ENCODE measurements around the gene RPL13A.
"Not testable (repeated sequence)": the region's sequence is repeated elsewhere in the genome, so short reads cannot be mapped to it uniquely, and the experiment has no call there.

DNA sequence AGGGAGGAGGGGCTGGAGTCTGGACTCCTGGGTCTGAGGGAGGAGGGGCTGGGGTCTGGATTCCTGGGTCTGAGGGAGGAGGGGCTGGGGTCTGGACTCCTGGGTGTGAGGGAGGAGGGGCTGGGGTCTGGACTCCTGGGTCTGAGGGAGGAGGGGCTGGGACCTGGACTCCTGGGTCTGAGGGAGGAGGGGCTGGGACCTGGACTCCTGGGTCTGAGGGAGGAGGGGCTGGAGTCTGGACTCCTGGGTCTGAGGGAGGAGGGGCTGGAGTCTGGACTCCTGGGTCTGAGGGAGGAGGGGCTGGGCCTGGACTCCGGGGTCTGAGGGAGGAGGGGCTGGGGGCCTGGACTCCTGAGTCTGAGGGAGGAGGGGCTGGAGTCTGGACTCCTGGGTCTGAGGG is 26.3 kb upstream of the RPL13A start:
- not testable (repeated sequence) for TF ChIP-seq POLR2A, POLR2AphosphoS5 (IDR thresholded peaks at IDR 0.05)
- TF ChIP-seq, protein P1, sequence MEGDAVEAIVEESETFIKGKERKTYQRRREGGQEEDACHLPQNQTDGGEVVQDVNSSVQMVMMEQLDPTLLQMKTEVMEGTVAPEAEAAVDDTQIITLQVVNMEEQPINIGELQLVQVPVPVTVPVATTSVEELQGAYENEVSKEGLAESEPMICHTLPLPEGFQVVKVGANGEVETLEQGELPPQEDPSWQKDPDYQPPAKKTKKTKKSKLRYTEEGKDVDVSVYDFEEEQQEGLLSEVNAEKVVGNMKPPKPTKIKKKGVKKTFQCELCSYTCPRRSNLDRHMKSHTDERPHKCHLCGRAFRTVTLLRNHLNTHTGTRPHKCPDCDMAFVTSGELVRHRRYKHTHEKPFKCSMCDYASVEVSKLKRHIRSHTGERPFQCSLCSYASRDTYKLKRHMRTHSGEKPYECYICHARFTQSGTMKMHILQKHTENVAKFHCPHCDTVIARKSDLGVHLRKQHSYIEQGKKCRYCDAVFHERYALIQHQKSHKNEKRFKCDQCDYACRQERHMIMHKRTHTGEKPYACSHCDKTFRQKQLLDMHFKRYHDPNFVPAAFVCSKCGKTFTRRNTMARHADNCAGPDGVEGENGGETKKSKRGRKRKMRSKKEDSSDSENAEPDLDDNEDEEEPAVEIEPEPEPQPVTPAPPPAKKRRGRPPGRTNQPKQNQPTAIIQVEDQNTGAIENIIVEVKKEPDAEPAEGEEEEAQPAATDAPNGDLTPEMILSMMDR (IDR thresholded peaks at IDR 0.05) = not testable (repeated sequence)

Data from prostate gland (tissue), 2 donors.